ENCODE data around the gene LCN15.

- TF ChIP-seq, protein P1, sequence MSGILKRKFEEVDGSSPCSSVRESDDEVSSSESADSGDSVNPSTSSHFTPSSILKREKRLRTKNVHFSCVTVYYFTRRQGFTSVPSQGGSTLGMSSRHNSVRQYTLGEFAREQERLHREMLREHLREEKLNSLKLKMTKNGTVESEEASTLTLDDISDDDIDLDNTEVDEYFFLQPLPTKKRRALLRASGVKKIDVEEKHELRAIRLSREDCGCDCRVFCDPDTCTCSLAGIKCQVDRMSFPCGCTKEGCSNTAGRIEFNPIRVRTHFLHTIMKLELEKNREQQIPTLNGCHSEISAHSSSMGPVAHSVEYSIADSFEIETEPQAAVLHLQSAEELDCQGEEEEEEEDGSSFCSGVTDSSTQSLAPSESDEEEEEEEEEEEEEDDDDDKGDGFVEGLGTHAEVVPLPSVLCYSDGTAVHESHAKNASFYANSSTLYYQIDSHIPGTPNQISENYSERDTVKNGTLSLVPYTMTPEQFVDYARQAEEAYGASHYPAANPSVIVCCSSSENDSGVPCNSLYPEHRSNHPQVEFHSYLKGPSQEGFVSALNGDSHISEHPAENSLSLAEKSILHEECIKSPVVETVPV (CRISPR knock-in tag; IDR thresholded peaks at IDR 0.05), result no peak
- no peak for TF ChIP-seq TCF4 (CRISPR knock-in tag; IDR thresholded peaks at IDR 0.05; ENCODE audit: borderline replicate concordance)
- TF ChIP-seq SNAI2 (CRISPR knock-in tag; IDR thresholded peaks at IDR 0.05), result no peak
- no peak for TF ChIP-seq ARNTL (CRISPR knock-in tag; IDR thresholded peaks at IDR 0.05; ENCODE audit: borderline replicate concordance, low read depth)
- no peak for TF ChIP-seq ZFP30 (CRISPR knock-in tag; IDR thresholded peaks at IDR 0.05)
These were observed 18.2 kb downstream of the LCN15 start for GRCh38 chr9:136746155-136746490.

Measured in SK-N-SH treated with all-trans-retinoic acid at 6 μM for 48 hours (cell line).